Activated effector memory CD4-positive, alpha-beta T cell treated with anti-CD3 and anti-CD28 coated beads, Interleukin-2, amount 50 U/mL, for 16 hours (primary cell): Measurements from ENCODE around the gene GRN.
A peak's percentile ranks its signal among the peaks of the same experiment; 100 is the strongest.
"Not testable (repeated sequence)": the region's sequence is repeated elsewhere in the genome, so short reads cannot be mapped to it uniquely, and the experiment has no call there.

ENCODE experiments used
- DNase-seq: peaks from one replicate; pipeline ENCODE4 v3.0.0-alpha.2; 2020

GRN gene

DNA sequence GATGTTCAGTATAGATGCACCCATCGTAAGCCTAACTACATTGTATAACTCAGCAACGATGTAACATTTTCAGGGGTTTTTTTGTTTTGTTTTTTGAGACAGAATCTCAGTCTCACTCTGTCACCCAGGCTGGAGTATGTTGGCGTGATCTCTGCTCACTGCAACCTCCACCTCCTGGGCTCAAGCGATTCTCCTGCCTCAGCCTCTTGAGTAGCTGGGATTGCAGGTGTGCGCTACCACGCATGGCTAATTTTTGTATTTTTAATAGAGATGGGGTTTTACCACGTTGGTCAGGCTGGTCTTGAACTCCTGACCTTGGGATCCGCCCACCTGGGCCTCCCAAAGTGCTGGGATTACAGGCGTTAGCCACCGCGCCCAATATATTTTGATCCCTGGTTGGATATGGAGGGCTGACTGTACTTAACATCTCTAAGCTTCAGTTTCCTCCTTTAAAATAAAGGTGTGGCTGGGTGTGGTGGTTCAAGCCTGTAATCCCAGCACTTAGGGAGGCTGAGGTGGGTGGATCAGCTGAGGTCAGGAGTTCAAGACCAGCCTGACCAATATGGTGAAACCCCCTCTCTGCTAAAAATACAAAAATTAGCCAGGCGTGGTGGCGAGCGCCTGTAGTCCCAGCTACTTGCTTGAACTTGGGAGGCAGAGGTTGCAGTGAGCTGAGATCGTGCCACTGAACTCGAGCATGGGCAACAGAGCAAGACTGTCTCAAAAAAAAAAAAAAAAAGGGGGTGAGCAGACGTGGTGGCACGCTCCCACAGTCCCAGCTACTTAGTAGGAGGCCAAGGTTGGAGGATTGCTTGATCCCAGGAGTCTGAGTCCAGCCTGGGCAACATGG, 2.3 kb downstream of the GRN start:
- DNase-seq, result not testable (repeated sequence)

DNA sequence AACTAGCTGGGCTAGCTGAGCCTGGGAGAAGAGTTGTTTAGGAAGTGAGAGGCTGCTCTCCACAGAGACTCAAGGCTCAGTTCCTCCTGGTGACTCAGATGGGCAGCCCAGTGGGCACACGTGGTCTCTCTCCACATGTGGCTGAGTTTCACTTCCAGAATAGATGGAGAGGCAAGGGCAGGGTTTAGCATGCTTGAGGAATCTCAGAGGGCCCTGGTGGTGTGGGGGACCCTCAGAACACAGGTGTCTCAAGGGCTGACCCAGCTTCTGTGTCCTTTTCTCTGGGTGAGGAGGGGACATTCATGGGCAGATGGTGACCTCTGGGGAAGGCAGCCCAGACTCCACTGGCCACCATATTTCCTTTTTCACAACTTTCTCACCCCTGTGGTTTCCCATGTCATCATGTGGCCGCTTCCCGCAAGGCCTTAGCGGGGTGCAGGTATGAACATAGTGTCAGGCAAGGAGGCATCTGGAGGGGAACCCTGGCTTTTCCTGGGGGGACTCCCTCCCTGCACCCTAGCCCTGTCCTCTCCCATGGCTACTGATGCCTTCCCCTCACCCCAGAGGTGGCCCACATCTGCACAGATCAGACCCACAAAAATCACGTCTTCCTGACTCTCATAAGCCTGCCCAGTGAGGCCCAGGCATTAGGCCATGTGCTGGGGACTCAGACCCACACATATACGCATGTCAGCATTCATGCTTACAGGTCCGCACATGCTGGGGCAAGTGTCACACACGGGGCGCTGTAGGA, 3.3 kb downstream of the GRN start:
- no peak for DNase-seq

DNA sequence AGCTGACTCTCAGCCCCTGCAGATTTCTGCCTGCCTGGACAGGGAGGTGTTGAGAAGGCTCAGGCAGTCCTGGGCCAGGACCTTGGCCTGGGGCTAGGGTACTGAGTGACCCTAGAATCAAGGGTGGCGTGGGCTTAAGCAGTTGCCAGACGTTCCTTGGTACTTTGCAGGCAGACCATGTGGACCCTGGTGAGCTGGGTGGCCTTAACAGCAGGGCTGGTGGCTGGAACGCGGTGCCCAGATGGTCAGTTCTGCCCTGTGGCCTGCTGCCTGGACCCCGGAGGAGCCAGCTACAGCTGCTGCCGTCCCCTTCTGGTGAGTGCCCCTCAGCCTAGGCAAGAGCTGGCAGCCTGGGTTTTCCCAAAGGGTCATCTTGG, 3.9 kb downstream of the GRN start:
- DNase-seq, result no peak

DNA sequence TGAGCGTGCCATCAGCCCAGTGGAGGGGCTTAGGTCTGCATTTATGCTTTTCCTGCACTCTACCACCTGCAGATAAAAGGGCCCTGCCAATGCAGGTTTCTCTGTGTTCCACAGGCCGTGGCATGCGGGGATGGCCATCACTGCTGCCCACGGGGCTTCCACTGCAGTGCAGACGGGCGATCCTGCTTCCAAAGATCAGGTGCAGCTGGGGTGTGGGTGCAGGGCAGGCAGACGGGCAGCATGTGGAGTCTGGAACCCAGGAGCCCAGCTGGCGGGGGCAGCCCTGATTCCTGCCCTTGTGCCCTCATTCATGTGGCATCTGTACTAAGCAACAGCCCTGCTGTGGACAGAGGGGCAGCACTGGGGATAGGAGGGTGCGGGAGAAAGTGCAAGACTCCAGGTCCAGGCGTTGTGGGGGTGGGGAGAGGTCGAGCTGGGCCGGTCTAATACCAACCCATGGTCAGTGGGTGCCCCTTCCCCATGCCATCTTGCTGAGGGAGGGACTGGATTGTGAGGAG, 4.5 kb downstream of the GRN start:
- DNase-seq, result no peak

DNA sequence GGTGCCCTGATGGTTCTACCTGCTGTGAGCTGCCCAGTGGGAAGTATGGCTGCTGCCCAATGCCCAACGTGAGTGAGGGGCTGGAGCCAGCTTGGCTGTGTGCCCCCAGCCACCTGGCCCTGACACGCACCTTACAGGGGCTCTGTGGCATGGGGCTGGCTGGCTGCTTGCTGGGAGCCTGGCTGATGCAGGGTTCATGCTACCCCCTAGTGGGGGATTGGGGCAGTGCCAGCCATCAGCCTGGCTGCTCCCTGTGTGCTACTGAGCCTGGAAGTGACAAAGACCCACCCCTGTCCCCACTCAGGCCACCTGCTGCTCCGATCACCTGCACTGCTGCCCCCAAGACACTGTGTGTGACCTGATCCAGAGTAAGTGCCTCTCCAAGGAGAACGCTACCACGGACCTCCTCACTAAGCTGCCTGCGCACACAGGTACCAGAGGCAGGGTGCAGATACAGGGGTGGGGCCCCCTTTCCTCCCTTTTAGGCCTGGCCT, 5.7 kb downstream of the GRN start:
- DNase-seq, result peak; percentile 89

DNA sequence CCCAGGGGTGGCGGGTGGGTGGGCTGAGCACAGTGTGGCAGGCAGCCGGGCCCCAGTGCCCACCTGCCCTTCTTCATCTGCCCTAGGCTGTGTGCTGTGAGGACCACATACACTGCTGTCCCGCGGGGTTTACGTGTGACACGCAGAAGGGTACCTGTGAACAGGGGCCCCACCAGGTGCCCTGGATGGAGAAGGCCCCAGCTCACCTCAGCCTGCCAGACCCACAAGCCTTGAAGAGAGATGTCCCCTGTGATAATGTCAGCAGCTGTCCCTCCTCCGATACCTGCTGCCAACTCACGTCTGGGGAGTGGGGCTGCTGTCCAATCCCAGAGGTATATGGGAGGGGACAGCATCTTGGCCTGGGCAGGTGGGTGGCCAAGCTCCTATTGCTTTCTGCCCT, 6.4 kb downstream of the GRN start:
- DNase-seq, result no peak

DNA sequence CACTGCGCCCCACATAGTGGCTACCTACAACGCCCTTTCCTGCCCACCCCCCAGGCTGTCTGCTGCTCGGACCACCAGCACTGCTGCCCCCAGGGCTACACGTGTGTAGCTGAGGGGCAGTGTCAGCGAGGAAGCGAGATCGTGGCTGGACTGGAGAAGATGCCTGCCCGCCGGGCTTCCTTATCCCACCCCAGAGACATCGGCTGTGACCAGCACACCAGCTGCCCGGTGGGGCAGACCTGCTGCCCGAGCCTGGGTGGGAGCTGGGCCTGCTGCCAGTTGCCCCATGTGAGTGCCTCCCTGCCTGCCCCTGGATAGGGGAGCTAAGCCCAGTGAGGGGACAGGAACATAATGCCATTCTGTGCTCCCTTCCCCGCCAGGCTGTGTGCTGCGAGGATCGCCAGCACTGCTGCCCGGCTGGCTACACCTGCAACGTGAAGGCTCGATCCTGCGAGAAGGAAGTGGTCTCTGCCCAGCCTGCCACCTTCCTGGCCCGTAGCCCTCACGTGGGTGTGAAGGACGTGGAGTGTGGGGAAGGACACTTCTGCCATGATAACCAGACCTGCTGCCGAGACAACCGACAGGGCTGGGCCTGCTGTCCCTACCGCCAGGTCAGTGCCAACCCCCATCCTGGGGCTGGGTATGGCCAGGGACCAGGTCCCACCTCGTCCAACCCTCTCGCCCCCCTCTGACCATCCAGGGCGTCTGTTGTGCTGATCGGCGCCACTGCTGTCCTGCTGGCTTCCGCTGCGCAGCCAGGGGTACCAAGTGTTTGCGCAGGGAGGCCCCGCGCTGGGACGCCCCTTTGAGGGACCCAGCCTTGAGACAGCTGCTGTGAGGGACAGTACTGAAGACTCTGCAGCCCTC, 7.1 kb downstream of the GRN start:
- no peak for DNase-seq

DNA sequence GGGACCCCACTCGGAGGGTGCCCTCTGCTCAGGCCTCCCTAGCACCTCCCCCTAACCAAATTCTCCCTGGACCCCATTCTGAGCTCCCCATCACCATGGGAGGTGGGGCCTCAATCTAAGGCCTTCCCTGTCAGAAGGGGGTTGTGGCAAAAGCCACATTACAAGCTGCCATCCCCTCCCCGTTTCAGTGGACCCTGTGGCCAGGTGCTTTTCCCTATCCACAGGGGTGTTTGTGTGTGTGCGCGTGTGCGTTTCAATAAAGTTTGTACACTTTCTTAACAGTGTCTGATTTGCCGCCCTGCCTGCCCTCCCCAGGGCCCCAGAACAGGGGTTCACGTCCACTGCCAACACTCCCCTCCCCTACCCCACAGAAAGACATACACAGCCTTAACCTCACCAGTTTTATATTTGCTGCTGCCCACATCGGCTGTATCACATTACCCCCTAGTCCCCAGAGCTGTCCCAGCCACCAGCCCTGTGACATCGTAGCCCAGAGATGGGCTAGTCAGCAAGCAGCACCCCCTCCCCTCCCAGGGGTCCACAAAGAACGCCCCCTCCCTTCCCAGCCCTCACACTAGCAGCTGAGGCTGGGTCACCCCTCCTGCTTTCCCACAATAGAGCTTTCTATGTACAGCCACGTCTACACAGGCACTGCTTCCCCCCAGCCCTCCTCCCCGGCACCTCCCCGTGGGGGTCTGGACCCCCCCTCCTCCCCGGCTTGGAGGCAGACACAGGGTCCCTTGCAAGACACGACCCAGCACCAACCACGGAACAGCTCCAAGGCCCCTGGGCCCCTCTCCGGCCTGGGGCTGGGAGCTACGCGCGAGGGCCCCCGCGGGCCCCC, 7.9 kb downstream of the GRN start:
- no peak for DNase-seq

DNA sequence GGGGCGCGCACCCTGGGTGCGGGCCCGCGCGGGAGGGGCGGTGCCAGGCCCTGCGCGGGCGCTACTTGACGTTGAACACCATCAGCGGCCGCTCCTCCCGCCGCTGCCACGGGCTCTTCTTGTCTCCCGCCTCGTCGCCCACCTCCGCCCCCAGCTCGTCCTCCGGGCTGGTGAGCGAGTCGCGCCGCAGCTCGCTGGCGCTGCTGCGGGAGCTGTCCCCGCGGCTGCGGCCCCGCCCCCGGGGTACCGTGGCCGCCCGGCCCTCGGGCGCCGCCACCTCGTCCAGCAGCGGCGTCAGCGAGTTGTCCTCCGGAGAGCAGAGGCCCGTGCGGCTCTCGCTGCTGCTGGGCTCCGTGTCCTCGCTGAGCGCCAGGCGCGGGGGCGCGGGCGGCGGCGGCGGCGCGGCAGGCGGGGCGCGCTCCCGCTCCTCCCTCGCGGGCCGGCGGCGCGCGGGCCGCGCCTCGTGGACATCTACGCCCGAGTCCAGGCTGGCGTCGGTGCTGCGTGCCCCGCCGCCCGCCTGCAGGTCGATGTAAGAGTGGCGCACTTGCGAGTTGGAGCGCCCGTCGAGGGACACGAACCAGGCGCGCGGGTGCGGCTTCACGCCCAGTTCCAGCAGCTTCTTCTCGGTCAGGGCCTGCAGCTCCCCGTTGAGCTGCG, 8.7 kb downstream of the GRN start:
- peak; percentile 70 for DNase-seq

DNA sequence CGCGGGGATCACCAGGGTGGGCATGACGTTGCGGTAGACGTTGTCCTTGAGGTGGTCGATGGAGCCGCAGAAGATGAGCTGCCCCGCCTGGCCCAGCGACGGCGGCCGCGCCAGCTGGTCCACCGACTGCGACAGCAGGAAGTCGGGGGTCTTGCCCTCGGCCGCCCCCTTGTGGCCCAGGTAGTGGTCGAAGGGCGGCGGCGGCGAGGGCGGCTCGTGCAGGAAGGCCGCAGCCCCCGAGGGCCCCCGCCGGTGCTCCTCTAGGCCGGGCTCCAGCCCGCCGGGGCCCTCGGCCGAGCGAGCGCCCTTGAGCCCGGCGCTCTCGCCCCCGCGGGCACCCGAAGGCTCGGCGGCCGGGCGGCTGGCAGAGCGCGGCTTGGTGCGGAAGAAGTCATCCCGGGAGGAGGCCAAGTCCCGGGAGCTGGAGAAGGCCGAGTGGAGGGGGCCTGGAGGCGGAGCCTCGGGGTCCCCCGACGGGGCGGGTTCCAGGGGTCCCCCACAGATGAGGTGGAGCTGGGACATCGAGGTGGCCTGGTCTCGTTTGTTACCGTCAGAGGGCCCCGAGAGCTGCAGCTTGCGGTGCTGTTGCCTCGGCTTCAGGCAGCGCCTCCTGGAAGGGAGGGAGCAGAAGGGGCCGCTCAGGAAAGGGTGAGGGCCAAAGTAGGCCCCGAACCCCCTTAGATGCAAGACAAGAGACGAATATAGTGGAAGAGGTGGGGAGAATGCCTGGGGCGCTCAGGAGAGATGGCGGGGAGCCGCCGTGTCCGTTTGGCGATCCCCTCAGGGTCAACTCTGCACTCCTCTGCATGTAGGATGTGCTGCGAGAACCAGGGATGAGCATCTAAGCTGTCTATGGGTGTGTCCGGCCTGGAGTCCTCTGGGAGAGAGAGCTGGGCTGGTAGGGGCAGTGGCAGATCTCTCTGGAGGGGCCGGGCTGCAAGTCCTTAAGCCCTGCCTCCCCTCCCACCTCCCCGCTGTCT, 9.8 kb downstream of the GRN start:
- DNase-seq, result peak; percentile 86

DNA sequence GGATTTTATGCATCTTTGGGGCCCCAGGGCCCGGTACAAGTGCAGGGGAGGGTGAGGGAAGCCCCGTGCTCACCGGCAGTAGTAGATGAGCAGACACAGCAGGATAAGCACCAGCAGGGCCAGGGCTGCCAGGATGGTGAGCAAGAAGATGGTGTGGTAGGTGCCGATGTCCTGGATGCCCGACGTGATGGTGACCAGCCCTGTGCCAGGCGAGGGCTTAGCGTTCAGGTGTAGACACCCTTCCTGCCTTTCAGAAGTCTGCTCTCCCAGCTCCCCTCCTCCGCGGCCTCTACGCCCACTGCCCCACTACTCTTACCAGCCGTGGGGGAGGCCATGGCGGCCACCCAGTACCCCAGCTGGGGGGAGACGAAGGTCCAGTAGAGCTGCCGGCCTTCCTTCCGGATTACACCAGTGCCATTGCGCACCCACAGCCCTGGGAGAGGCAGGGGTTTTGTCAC, 10.6 kb downstream of the GRN start:
- DNase-seq, result no peak

DNA sequence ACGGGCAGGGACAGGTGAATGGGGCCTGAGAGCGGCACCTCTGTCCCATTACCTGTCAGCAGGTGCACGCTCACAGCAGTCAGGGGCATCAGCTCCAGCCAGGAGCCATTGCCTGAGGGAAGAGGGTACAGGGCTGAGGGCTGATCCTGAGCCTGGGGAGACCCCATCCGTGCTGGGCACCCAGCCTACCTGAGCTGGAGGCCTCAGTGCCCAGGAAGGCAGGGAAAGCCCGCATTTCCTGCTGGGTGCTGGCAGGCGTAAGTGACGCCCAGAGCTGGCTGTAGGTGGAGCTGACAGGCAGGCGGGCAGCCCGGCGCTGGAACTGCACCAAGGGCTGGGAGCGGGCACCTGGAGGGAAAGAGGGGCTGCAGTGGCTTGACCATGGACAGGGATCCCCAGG, 11.1 kb downstream of the GRN start:
- DNase-seq, result no peak

DNA sequence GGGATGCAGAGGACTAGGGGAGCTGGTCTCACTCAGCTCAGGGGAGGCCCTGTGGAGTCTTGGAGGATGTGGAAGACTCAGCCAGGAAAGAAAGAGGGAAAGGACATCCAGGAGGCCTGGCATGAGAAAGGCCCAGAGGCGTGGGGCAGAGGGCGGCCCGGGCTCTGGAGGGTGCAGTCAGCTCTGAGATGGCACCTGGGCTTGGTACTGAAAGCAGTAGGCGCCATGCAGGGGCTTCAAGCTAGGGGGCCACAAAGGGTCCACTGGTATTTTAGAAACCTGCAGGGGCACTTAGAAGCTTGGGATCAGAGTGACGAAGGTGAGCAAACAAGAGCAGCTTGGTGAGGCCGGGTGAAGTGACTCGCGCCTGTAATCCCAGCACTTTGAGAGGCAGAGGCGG, 13.0 kb downstream of the GRN start:
- no peak for DNase-seq

DNA sequence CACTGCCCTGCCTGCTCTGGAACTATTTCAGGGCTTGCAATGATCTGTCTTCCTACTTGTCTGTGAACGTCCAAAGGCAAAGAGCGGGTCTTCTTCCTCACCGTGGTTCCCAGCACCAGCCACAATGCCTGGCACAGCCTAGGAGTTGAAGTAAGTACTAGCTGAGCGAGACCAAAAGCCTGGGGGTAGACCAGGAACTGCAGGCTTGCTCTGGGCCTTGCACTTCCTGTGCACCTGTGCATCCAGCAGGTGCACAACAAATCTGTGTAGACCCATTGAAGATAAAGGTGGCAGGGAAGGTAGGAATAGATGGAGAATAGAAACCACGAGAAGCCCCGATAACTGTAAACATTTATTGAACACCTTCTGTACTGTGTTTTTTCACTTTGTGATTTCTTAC, 13.9 kb downstream of the GRN start:
- DNase-seq, result no peak

DNA sequence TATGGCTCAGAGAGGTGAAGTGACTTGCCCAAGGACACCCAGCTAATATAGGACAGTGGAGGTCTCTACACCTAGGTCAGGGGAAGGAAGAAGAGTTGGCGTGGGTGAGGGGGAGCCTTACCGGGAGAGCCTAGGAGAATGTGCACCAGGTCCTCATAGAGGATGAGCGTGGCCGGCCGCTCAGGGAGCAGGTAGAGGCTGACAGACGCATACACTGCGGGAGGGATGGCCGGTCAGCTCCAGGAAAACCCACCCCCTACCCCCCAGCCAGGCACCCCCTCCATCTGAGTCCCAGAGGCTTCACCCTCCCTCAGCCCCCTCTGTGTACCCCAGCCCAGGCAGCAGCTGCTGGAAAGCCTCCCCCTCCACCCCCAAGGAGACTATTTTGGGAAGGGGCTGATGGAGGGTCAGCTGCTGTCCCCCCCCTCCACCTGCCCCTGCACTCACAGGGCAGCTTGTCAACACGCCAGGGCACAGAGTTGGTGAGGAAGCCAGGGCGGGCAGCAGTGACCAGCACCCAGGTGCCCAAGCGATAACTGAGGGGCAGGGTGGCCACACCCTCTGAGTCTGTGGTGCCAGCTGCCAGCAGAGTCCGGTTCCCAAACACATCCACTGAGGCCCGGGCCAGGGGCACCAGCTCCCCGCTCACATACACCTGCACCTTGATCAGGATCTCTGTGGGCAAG, 14.5 kb downstream of the GRN start:
- no peak for DNase-seq

DNA sequence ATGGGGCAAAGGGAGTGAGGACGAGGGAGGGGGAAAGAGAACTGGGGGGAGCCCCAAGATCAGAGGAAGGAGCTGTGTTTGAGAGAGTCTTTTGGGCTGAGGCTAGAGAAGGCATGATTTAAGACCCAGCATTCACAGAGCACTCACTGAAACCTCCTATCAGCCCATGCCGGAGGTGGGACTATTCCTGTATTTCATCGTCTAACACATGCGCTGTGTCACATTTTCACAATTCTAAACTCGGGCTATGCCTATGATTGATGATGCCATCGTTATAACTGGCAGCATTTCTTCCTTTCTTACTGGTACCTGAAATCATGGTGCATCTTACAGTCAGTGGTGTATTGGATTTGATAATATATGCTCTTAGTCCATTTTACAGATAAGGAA, 15.0 kb downstream of the GRN start:
- no peak for DNase-seq

DNA sequence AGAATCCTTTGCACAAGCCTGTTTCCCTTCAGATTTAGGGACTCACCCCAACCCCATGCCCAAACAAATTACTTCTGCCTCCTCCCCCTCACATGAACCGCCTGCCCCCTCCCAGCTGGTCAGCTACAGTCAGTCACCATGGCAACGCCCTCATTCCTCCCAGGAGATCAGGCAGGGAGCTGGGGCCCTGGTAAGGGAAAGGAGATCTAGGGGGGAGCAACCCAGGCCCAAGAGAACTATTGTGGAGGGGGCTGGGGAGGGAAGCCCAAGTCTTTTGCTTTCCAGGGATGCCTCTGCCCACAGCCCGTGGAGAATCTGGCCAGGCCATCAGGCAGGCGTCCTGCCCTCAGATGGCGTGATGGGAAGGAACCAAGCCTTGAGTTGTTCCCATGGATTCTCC, 15.7 kb downstream of the GRN start:
- DNase-seq, result no peak

DNA sequence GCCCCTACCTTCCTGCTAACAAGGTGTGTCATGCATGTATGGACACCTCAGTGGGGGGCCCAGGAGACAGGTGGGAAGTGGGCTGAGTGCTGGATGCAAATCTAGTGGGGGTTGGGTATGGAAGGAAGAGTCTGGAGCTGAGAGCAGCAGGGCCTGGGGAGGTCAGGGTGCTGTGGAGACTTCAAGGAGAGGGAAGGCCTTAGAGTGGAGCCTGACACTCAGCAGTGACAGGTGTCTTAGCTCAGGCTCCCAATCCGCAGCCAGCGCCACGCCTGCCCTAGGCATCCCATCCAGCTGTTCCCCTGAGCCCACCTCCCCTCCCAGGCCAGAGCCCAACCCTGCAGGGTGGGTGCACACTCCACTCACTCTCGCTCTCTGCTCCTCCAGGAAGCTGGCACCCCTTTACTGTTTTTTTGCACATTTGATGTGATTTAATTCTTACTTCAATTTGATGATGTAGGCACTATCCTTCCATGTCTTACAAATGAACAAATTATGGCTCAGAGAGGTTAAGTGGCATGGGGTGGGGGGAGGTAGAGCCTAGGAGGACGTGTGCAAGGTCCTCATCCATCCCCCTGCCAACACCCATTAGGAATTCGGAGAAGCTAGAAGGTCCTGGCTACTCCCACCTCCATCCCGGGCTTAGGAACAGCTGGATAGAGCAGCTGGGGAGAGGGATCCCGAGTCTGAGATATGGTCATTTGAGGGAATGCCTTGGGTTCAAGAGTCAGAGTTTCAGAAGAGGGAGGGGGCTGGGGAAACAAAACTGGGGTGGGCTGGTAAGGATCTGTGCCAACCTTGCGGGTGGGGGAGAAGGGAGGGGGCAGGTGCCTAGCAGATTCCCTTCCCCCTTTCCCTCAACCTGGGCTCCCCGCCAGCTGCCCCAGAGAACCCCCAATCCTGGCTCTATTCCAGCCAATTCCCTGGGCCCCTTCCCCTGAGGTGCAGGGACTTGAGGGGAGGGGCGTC, 16.5 kb downstream of the GRN start:
- DNase-seq, result no peak
